WTC11 (cell line): ENCODE data around the gene TIE1.

ENCODE experiments used
- ESRRA ChIP-seq: sonication (generic); formaldehyde crosslinking; IDR thresholded peaks from 2 replicates; pipeline ENCODE4 v1.8.1; 2022; ENCODE audit warnings: mild to moderate bottlenecking, missing genetic modification reagents, borderline replicate concordance
- GABPB1 ChIP-seq: sonication (generic); formaldehyde crosslinking; IDR thresholded peaks from 2 replicates; pipeline ENCODE4 v1.8.1; 2023; ENCODE audit warnings: mild to moderate bottlenecking, missing genetic modification reagents
- NR1H2 ChIP-seq: sonication (generic); formaldehyde crosslinking; IDR thresholded peaks from 2 replicates; pipeline ENCODE4 v1.9.0; 2021; ENCODE audit warnings: mild to moderate bottlenecking, moderate library complexity, missing genetic modification reagents
- RELA ChIP-seq: sonication (generic); formaldehyde crosslinking; IDR thresholded peaks from 2 replicates; pipeline ENCODE4 v1.8.1; 2022; ENCODE audit warnings: missing genetic modification reagents, mild to moderate bottlenecking, borderline replicate concordance
- SP1 ChIP-seq: sonication (generic); formaldehyde crosslinking; conservative IDR thresholded peaks from 2 replicates; pipeline ENCODE4 v1.8.1; 2022; ENCODE audit warnings: missing genetic modification reagents
- TF ChIP-seq, protein P1 (sequence below): fragments of 200-600 bp; IDR thresholded peaks from 2 replicates; pipeline ENCODE4 v1.8.0; 2022; ENCODE audit warnings: antibody characterized with exemption
- TF ChIP-seq, protein P2 (sequence below): sonication (generic); formaldehyde crosslinking; IDR thresholded peaks from 2 replicates; pipeline ENCODE4 v1.8.1; 2023; ENCODE audit warnings: mild to moderate bottlenecking, missing genetic modification reagents
- TF ChIP-seq, protein P3 (sequence below): sonication (generic); formaldehyde crosslinking; IDR thresholded peaks from 2 replicates; pipeline ENCODE4 v1.8.1; 2023; ENCODE audit warnings: mild to moderate bottlenecking, missing genetic modification reagents, moderate library complexity
- TF ChIP-seq, protein P4 (sequence below): sonication (generic); formaldehyde crosslinking; IDR thresholded peaks from 2 replicates; pipeline ENCODE4 v1.8.1; 2022; ENCODE audit warnings: mild to moderate bottlenecking, moderate library complexity, missing genetic modification reagents

DNA sequence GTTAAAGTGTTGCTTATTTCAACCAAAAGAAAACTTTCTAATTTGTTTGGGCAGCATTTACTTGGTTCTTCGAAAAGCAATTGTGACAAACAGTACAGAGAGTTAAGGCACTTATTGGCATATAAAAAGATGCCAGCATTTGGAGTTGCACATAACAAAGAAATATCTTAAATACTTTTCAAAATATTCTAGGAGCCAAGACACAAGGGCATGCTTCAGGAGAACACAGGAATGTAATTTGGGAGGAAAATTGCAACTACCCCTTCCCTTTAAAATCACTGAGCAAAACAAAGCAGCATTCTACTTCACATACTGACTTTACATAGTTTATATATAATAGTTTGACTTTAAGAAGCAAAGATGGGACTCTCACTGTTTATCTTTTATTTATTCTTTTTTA is 4.6 kb upstream of the TIE1 start:
- TF ChIP-seq, protein P1, sequence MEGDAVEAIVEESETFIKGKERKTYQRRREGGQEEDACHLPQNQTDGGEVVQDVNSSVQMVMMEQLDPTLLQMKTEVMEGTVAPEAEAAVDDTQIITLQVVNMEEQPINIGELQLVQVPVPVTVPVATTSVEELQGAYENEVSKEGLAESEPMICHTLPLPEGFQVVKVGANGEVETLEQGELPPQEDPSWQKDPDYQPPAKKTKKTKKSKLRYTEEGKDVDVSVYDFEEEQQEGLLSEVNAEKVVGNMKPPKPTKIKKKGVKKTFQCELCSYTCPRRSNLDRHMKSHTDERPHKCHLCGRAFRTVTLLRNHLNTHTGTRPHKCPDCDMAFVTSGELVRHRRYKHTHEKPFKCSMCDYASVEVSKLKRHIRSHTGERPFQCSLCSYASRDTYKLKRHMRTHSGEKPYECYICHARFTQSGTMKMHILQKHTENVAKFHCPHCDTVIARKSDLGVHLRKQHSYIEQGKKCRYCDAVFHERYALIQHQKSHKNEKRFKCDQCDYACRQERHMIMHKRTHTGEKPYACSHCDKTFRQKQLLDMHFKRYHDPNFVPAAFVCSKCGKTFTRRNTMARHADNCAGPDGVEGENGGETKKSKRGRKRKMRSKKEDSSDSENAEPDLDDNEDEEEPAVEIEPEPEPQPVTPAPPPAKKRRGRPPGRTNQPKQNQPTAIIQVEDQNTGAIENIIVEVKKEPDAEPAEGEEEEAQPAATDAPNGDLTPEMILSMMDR = no peak
- TF ChIP-seq SP1 (CRISPR knock-in tag) (no peak), GABPB1 (CRISPR knock-in tag) (no peak), NR1H2 (CRISPR knock-in tag) (no peak), RELA (CRISPR knock-in tag) (no peak), ESRRA (CRISPR knock-in tag) (no peak)
- TF ChIP-seq, protein P2, sequence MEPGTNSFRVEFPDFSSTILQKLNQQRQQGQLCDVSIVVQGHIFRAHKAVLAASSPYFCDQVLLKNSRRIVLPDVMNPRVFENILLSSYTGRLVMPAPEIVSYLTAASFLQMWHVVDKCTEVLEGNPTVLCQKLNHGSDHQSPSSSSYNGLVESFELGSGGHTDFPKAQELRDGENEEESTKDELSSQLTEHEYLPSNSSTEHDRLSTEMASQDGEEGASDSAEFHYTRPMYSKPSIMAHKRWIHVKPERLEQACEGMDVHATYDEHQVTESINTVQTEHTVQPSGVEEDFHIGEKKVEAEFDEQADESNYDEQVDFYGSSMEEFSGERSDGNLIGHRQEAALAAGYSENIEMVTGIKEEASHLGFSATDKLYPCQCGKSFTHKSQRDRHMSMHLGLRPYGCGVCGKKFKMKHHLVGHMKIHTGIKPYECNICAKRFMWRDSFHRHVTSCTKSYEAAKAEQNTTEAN (CRISPR knock-in tag) = no peak
- TF ChIP-seq, protein P3, sequence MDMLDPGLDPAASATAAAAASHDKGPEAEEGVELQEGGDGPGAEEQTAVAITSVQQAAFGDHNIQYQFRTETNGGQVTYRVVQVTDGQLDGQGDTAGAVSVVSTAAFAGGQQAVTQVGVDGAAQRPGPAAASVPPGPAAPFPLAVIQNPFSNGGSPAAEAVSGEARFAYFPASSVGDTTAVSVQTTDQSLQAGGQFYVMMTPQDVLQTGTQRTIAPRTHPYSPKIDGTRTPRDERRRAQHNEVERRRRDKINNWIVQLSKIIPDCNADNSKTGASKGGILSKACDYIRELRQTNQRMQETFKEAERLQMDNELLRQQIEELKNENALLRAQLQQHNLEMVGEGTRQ (CRISPR knock-in tag) = no peak
- TF ChIP-seq, protein P4, sequence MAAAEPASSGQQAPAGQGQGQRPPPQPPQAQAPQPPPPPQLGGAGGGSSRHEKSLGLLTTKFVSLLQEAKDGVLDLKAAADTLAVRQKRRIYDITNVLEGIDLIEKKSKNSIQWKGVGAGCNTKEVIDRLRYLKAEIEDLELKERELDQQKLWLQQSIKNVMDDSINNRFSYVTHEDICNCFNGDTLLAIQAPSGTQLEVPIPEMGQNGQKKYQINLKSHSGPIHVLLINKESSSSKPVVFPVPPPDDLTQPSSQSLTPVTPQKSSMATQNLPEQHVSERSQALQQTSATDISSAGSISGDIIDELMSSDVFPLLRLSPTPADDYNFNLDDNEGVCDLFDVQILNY (CRISPR knock-in tag) = no peak
